ENCODE data around the gene FAM234A. TPM values are rescaled to one million over a fixed set of nuclear protein-coding genes. Genes with fewer than 3 reads are reported as not detected.
"Not testable (repeated sequence)": the region's sequence is repeated elsewhere in the genome, so short reads cannot be mapped to it uniquely, and the experiment has no call there.

The FAM234A gene
- total RNA-seq, 2 donors from 2014 or later, result 123 to 130 TPM

DNA sequence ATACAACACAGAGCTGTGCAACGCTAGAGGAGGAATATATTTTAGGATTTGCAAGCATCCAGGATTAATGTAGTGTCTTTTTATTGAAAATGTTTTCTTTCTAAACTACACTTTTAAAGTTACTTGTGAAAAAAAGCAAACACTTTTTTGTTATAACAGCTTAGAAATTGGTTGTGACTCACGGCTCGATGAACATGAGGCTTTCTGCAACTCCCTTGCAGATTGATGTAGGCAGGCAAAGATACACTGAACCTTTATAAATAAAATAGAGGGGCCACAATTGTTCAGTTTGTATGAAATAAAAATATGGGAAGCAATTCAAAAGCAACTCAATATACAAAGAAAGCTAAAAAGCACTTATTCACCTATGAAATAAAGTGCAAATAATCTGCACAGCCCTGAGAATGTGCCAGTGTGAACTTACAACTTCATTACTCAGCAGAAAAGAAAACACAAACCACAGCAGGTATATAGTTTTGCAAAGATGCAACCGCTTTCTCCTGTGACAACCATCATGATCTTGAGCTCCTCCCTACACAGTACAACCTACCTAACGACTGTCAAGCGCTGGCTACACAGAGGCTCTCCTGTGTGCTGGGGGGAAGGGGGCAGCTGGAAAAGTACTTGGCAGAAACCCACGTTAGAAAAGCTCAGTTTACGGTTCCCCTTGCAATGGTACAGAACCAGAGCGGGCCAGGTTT is 6.3 kb upstream of the FAM234A start:
- Histone ChIP-seq H3K27me3 (ENCODE audit: control insufficient read depth, insufficient read depth, low read length, poor library complexity, severe bottlenecking) (no peaks in the 10 kb centered on the region), H3K4me3 (ENCODE audit: low read length) (peak overlapping the region; percentile 99), H3K9me3 (ENCODE audit: control insufficient read depth, low read length) (no peaks in the 10 kb centered on the region), H3K27ac (ENCODE audit: low read depth, low read length) (peak overlapping the region; percentile 97), H3K36me3 (ENCODE audit: control insufficient read depth, insufficient read depth, low read length) (peaks cover 46% of the 10 kb centered on the region), H3K4me1 (ENCODE audit: control insufficient read depth, insufficient read depth, low read length) (no peaks in the 10 kb centered on the region), H3K9ac (ENCODE audit: extremely low read depth, low read length, poor library complexity, severe bottlenecking) (peak overlapping the region; percentile 98)
- TF ChIP-seq, protein P1, sequence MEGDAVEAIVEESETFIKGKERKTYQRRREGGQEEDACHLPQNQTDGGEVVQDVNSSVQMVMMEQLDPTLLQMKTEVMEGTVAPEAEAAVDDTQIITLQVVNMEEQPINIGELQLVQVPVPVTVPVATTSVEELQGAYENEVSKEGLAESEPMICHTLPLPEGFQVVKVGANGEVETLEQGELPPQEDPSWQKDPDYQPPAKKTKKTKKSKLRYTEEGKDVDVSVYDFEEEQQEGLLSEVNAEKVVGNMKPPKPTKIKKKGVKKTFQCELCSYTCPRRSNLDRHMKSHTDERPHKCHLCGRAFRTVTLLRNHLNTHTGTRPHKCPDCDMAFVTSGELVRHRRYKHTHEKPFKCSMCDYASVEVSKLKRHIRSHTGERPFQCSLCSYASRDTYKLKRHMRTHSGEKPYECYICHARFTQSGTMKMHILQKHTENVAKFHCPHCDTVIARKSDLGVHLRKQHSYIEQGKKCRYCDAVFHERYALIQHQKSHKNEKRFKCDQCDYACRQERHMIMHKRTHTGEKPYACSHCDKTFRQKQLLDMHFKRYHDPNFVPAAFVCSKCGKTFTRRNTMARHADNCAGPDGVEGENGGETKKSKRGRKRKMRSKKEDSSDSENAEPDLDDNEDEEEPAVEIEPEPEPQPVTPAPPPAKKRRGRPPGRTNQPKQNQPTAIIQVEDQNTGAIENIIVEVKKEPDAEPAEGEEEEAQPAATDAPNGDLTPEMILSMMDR (conservative IDR thresholded peaks at IDR 0.05), result no peak
- no peak for DNase-seq
- peaks cover 41% of the 10 kb centered on the region for H3K36me3 Mint-ChIP-seq (ENCODE audit: low read depth)
- H3K9me3 Mint-ChIP-seq, result no peaks in the 10 kb centered on the region
- peak overlapping the region; percentile 94 for H3K27ac Mint-ChIP-seq
- peak overlapping the region; percentile 93 for H3K4me3 Mint-ChIP-seq
- no peaks in the 10 kb centered on the region for H3K27me3 Mint-ChIP-seq (ENCODE audit: insufficient read depth)
- WGBS, 2 experiments (ENCODE audit: insufficient coverage in 1 of 2, insufficient read length in 1 of 2), result 10 to 29% methylated on average over 4 to 9 of the region's 9 CpGs
- H3K4me1 Mint-ChIP-seq, result peaks cover 15% of the 10 kb centered on the region

DNA sequence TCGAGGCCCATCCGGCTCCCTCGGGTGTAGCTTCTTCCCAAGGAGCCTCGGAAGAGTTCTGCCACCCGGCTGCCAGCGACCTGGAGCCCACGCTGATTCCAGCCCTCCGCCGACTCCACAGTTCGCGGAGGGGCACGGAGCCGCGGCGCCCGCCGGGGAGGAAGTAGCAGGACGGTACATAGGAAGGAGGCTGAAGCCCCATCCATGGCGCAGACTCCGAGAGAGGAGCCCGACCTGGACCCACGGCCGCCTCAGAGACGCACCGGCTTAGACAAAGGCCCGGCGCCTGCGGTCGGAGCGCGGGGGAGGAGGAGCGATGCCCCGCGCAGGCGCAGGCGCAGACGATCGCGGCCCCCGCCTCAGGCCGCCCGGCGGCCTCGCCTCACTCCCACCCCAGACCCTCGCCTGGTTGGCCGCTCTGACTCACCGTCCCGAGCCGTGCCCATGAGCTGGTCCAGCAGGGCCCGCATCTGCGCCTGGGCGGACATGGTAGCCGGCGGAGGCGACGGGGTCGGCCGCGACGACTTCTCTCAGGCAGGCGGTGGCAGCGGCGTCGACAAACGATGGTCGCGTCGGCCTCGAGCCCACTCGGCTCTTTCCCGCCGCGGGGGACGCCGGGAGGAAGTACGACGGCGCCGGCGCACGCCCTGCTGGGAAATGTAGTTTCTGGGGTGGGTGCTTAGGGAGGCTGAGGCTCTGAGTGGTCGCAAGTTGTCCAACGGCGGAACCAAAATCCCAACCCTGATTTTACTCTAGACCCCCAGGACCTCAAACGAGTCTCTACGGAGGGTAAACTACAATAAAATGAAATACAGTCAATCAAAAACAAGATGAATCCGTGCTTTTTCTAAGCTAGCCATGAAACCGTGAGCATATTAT is 5.5 kb upstream of the FAM234A start, which contains the start of gene LUC7L:
TSS of gene LUC7L (minus strand) at position 598 of the 879 bp plus-strand sequence. CDS start at position 488, 110 bp downstream.
- 3 to 10% methylated on average over 23 to 88 of the region's 88 CpGs for WGBS, 2 experiments (ENCODE audit: insufficient coverage in 1 of 2, insufficient read length in 1 of 2)
- Histone ChIP-seq H3K9ac (ENCODE audit: extremely low read depth, low read length, poor library complexity, severe bottlenecking) (peak within 1 kb of the TSS; percentile 98), H3K4me3 (ENCODE audit: low read length) (peak within 1 kb of the TSS; percentile 99), H3K9me3 (ENCODE audit: control insufficient read depth, low read length) (no peaks in the 10 kb centered on the region), H3K27me3 (ENCODE audit: control insufficient read depth, insufficient read depth, low read length, poor library complexity, severe bottlenecking) (no peaks in the 10 kb centered on the region), H3K36me3 (ENCODE audit: control insufficient read depth, insufficient read depth, low read length) (peaks cover 39% of the 10 kb centered on the region), H3K4me1 (ENCODE audit: control insufficient read depth, insufficient read depth, low read length) (no peaks in the 10 kb centered on the region), H3K27ac (ENCODE audit: low read depth, low read length) (peak within 1 kb of the TSS; percentile 97)
- Mint-ChIP-seq H3K4me3 (peak within 1 kb of the TSS; percentile 93), H3K36me3 (ENCODE audit: low read depth) (peaks cover 34% of the 10 kb centered on the region), H3K27me3 (ENCODE audit: insufficient read depth) (no peaks in the 10 kb centered on the region), H3K4me1 (peaks cover 15% of the 10 kb centered on the region), H3K9me3 (no peaks in the 10 kb centered on the region), H3K27ac (peak within 1 kb of the TSS; percentile 94)
- peak; percentile 97 for DNase-seq
- TF ChIP-seq, protein P1 (conservative IDR thresholded peaks at IDR 0.05), result no peak

DNA sequence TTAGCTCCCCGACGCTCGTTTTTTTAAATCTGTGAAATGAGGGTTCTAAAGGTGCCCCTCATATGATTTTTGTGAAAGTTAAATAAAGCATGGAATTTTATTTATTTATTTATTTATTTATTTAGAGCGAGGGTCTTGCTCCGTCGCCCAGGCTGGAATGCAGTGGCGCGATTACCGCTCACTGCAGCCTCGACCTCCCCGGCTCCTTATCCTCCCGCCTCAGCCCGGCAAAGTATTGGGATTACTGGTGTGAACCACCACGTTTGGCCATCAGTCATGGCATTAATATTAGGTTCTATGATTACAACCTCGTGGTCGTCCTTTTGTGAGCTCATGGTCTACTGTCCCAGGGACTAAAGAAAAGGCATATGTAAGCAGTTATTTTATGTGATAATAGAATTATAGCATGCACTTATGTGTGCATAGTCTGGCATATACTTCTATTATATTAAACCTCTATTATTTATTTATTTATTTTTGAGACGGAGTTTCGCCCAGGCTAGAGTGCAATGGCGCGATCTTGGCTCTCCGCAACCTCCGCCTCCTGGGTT is 4.8 kb upstream of the FAM234A start:
- peaks cover 33% of the 10 kb centered on the region for H3K36me3 ChIP-seq (ENCODE audit: control insufficient read depth, insufficient read depth, low read length)
- WGBS, 2 experiments (ENCODE audit: insufficient coverage in 1 of 2, insufficient read length in 1 of 2), result 94 to 97% methylated on average over 15 to 22 of the region's 22 CpGs
- H3K27me3 Mint-ChIP-seq (ENCODE audit: insufficient read depth), result no peaks in the 10 kb centered on the region
- no peaks in the 10 kb centered on the region for H3K27me3 ChIP-seq (ENCODE audit: control insufficient read depth, insufficient read depth, low read length, poor library complexity, severe bottlenecking)
- peaks cover 15% of the 10 kb centered on the region for H3K4me1 Mint-ChIP-seq
- H3K9ac ChIP-seq (ENCODE audit: extremely low read depth, low read length, poor library complexity, severe bottlenecking), result no peak overlapping the region
- DNase-seq, result no peak
- no peak overlapping the region for H3K27ac Mint-ChIP-seq
- no peak overlapping the region for H3K27ac ChIP-seq (ENCODE audit: low read depth, low read length)
- no peaks in the 10 kb centered on the region for H3K9me3 ChIP-seq (ENCODE audit: control insufficient read depth, low read length)
- TF ChIP-seq, protein P1 (conservative IDR thresholded peaks at IDR 0.05), result no peak
- H3K4me1 ChIP-seq (ENCODE audit: control insufficient read depth, insufficient read depth, low read length), result no peaks in the 10 kb centered on the region
- no peaks in the 10 kb centered on the region for H3K9me3 Mint-ChIP-seq
- H3K4me3 Mint-ChIP-seq, result peak overlapping the region; percentile 93
- H3K4me3 ChIP-seq (ENCODE audit: low read length), result peak overlapping the region; percentile 99
- peaks cover 32% of the 10 kb centered on the region for H3K36me3 Mint-ChIP-seq (ENCODE audit: low read depth)

DNA sequence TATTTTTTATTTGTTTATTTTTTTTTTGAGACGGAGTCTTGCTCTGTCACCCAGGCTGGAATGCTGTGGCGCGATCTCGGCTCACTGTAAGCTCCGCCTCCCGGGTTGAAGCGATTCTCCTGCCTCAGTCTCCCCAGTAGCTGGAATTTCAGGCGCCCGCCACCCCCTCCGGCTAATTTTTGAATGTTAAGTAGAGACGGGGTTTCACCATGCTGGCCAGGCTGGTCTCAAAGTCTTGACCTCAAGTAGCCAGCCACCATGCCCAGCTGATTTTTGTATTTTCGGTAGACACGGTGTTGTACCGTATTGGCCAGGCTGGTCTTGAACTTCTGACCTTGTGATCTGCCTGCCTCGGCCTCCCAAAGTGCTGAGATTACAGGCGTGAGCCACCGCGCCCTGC is 4.3 kb upstream of the FAM234A start:
- H3K36me3 Mint-ChIP-seq (ENCODE audit: low read depth), result peaks cover 29% of the 10 kb centered on the region
- peaks cover 15% of the 10 kb centered on the region for H3K4me1 Mint-ChIP-seq
- DNase-seq; H3K4me3 Mint-ChIP-seq; H3K27me3 Mint-ChIP-seq (ENCODE audit: insufficient read depth); H3K27me3 ChIP-seq (ENCODE audit: control insufficient read depth, insufficient read depth, low read length, poor library complexity, severe bottlenecking); H3K4me1 ChIP-seq (ENCODE audit: control insufficient read depth, insufficient read depth, low read length); H3K27ac ChIP-seq (ENCODE audit: low read depth, low read length); H3K9me3 Mint-ChIP-seq; H3K9ac ChIP-seq (ENCODE audit: extremely low read depth, low read length, poor library complexity, severe bottlenecking); H3K9me3 ChIP-seq (ENCODE audit: control insufficient read depth, low read length); H3K4me3 ChIP-seq (ENCODE audit: low read length); H3K27ac Mint-ChIP-seq: not testable (repeated sequence)
- peaks cover 29% of the 10 kb centered on the region for H3K36me3 ChIP-seq (ENCODE audit: control insufficient read depth, insufficient read depth, low read length)
- 91 to 96% methylated on average over 18 of the region's 18 CpGs for WGBS, 2 experiments (ENCODE audit: insufficient coverage in 1 of 2, insufficient read length in 1 of 2)
